Keratinocyte (primary cell): Measurements from ENCODE around the gene OTOG. TPM values are rescaled to one million over a fixed set of nuclear protein-coding genes. Genes with fewer than 3 reads are reported as not detected.

Experiments
- DNase-seq: peaks from one replicate; pipeline ENCODE4 v3.0.0-alpha.2; 2011; ENCODE audit warnings: low read depth, missing footprints, low spot score
- FAIRE-seq: peaks from 2 replicates; lab custom pipeline; 2011; peaks lifted over from hg19 to GRCh38; lab: Jason Lieb, UNC
- H2AFZ ChIP-seq: 2 replicates; pipeline ENCODE4 v1.6.0; 2012; ENCODE audit warnings: low read length, control low read depth, inconsistent platforms; ENCODE audit not compliant: control insufficient read depth
- H3K27ac ChIP-seq: 2 replicates; pipeline ENCODE4 v1.5.1; 2011; ENCODE audit warnings: low read length; ENCODE audit not compliant: control insufficient read depth, insufficient read depth
- H3K27me3 ChIP-seq: 3 replicates; pipeline ENCODE4 v1.6.0; 2011; ENCODE audit warnings: low read length; ENCODE audit not compliant: control insufficient read depth, insufficient read depth; ENCODE audit errors: extremely low read depth
- H3K36me3 ChIP-seq, 2 experiments: 2 replicates in 1 of 2; 3 replicates in 1 of 2; pipeline ENCODE4 v1.5.1; 2011; ENCODE audit warnings: low read length in 2 of 2, mild to moderate bottlenecking in 1 of 2; ENCODE audit not compliant: control insufficient read depth in 2 of 2, insufficient read depth in 2 of 2; ENCODE audit errors: extremely low read depth in 1 of 2
- H3K4me1 ChIP-seq: 3 replicates; pipeline ENCODE4 v1.5.1; 2011; ENCODE audit warnings: low read length; ENCODE audit not compliant: control insufficient read depth, insufficient read depth; ENCODE audit errors: extremely low read depth
- H3K4me2 ChIP-seq: 3 replicates; pipeline ENCODE4 v1.6.0; 2011; ENCODE audit warnings: low read depth, low read length; ENCODE audit not compliant: control insufficient read depth, insufficient read depth; ENCODE audit errors: extremely low read depth
- H3K4me3 ChIP-seq, 3 experiments: fragments of 200-600 bp in 1 of 3; sonication (generic) in 1 of 3; 2 replicates in 2 of 3; 3 replicates in 1 of 3; pipeline ENCODE4 v1.5.1; 2011 to 2016; ENCODE audit warnings: low read length in 3 of 3, mild to moderate bottlenecking in 3 of 3, control low read depth in 2 of 3, inconsistent platforms in 1 of 3, low read depth in 1 of 3, mixed read lengths in 1 of 3, mixed run types in 1 of 3, moderate library complexity in 1 of 3; ENCODE audit not compliant: control insufficient read depth in 2 of 3, insufficient read depth in 2 of 3; ENCODE audit errors: extremely low read depth in 1 of 3
- H3K79me2 ChIP-seq: 2 replicates; pipeline ENCODE4 v1.6.0; 2012; ENCODE audit warnings: low read length; ENCODE audit not compliant: control insufficient read depth, insufficient read depth
- H3K9ac ChIP-seq: 3 replicates; pipeline ENCODE4 v1.6.0; 2011; ENCODE audit warnings: low read length; ENCODE audit not compliant: control insufficient read depth, insufficient read depth; ENCODE audit errors: extremely low read depth
- H3K9me1 ChIP-seq: 3 replicates; pipeline ENCODE4 v1.6.0; 2011; ENCODE audit warnings: low read length; ENCODE audit not compliant: control insufficient read depth, insufficient read depth; ENCODE audit errors: extremely low read depth
- H3K9me3 ChIP-seq: 2 replicates; pipeline ENCODE4 v1.5.1; 2012; ENCODE audit warnings: low read depth, low read length; ENCODE audit not compliant: control insufficient read depth
- H4K20me1 ChIP-seq: 3 replicates; pipeline ENCODE4 v1.6.0; 2011; ENCODE audit warnings: low read length; ENCODE audit not compliant: control insufficient read depth, insufficient read depth; ENCODE audit errors: extremely low read depth
- EZH2 ChIP-seq: IDR thresholded peaks from one replicate; pipeline ENCODE4 v1.6.1; 2012; ENCODE audit warnings: inconsistent platforms, mild to moderate bottlenecking, low read length, moderate library complexity
- dilution Hi-C: fragments of 300-500 bp; cut with MboI; formaldehyde crosslinking; loops from one replicate; pipeline ENCODE4 v1.7.0; 2020; ENCODE audit warnings: low sequenced_read_pairs; ENCODE audit not compliant: extremely low pct_ligation_motif_present
- polyA plus RNA-seq, 5 experiments: library from polyadenylated mRNA; depleted of rRNA in 3 of 5; stranded (reverse) in 3 of 5; stranded (forward) in 1 of 5; unstranded in 1 of 5; fragments of >200 nt; gene quantifications; 1 replicate in 1 of 5; 2 replicates in 3 of 5; 3 replicates in 1 of 5; pipeline versions ENCODE4 v1.2.1 to v1.2.3, GENCODE V29; 2011 to 2012; ENCODE audit warnings: missing spikeins in 2 of 5, low read depth in 1 of 5, low replicate concordance in 1 of 5
- TF ChIP-seq, protein P1 (sequence below), 3 experiments: IDR thresholded peaks in 1 of 3; conservative IDR thresholded peaks in 1 of 3; optimal IDR thresholded peaks in 1 of 3; 2 replicates in 2 of 3; 3 replicates in 1 of 3; pipeline versions ENCODE3 to v1.5.1; 2011; ENCODE audit warnings: low read length in 3 of 3, mild to moderate bottlenecking in 3 of 3, moderate library complexity in 2 of 3, control low read depth in 1 of 3, inconsistent platforms in 1 of 3; ENCODE audit not compliant: insufficient read depth in 2 of 3; ENCODE audit errors: extremely low read depth in 1 of 3

OTOG gene
- polyA plus RNA-seq, 1 donor (not counting 4 experiments of a cell fraction or from before 2014, with no cell fraction given): not detected

DNA sequence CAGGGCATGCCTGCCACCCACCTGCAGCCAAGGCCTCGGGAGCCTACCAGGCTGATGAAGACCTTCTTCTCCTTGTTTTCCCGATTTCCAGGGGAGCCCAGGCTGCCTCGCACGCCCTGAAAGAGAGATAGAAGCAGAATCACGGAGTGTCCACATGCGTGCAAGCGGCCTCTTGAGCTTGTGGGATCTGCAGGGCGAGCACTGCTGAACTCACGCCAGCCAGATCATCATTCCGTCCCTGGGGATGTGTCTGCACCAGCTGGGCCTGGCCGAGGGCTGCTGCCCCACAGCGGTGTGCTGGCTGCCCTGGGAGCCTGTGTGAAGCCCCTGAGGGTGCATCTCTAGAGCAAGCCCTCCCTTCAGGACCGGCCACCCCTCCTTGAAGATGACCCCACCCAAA, 20.7 kb upstream of the OTOG start:
- no peak overlapping the region for H3K4me3 ChIP-seq
- H3K9ac ChIP-seq: no peak overlapping the region
- TF ChIP-seq, protein P1, sequence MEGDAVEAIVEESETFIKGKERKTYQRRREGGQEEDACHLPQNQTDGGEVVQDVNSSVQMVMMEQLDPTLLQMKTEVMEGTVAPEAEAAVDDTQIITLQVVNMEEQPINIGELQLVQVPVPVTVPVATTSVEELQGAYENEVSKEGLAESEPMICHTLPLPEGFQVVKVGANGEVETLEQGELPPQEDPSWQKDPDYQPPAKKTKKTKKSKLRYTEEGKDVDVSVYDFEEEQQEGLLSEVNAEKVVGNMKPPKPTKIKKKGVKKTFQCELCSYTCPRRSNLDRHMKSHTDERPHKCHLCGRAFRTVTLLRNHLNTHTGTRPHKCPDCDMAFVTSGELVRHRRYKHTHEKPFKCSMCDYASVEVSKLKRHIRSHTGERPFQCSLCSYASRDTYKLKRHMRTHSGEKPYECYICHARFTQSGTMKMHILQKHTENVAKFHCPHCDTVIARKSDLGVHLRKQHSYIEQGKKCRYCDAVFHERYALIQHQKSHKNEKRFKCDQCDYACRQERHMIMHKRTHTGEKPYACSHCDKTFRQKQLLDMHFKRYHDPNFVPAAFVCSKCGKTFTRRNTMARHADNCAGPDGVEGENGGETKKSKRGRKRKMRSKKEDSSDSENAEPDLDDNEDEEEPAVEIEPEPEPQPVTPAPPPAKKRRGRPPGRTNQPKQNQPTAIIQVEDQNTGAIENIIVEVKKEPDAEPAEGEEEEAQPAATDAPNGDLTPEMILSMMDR (optimal IDR thresholded peaks at IDR 0.05 in 1 of 3, IDR thresholded peaks at IDR 0.05 in 1 of 3, conservative IDR thresholded peaks at IDR 0.05 in 1 of 3; ENCODE audit: extremely low read depth in 1 of 3, insufficient read depth in 2 of 3, low read length in 3 of 3): no peak
- TF ChIP-seq EZH2: no peak
- H3K27ac ChIP-seq: no peak overlapping the region
- H3K36me3 ChIP-seq: no peaks in the 10 kb centered on the region
- DNase-seq: no peak
- no peak for FAIRE-seq
- no peak overlapping the region for H3K4me2 ChIP-seq
- no peaks in the 10 kb centered on the region for H3K4me1 ChIP-seq
- dilution Hi-C loops: no loop called here
- no peaks in the 10 kb centered on the region for H3K79me2 ChIP-seq
- no peak overlapping the region for H2AFZ ChIP-seq
- no peaks in the 10 kb centered on the region for H4K20me1 ChIP-seq
- peaks cover 11% of the 10 kb centered on the region for H3K27me3 ChIP-seq
- H3K9me3 ChIP-seq: no peaks in the 10 kb centered on the region
- H3K9me1 ChIP-seq: no peaks in the 10 kb centered on the region

DNA sequence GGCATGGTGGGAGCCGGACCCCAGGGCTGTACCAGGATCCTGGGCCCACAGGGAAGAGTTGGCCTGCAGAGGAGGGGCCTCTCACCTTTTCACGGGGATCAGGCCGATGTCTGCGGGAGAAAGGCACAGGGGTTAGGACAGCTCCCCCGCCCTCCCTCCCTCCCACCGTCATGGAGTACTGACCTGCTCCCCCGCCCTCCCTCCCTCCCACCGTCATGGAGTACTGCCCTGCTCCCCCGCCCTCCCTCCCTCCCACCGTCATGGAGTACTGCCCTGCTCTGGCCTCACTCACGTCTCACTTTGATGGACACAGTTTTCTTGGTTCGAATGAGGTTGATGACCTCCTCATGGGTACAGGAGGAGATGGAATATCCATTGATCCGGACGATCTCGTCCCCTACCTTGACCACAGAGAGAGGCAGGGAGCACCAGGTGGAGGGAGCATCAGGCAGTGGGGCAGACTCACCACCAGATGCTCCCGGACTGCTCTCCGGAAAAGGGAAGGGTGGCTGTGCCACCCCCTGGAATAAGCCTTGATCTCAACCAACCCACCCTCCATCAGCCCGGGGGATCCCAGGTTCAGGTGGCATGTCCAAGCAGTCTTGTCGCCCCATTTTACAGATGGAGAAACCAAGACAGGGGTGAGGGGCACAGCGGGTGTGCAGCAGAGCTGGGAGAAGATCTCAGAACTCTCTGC, 20.0 kb upstream of the OTOG start:
- no peak overlapping the region for H3K4me3 ChIP-seq
- H3K27me3 ChIP-seq: peaks cover 11% of the 10 kb centered on the region
- no peak overlapping the region for H3K27ac ChIP-seq
- no peaks in the 10 kb centered on the region for H3K9me3 ChIP-seq
- DNase-seq (no peak), FAIRE-seq (no peak)
- TF ChIP-seq EZH2: no peak
- TF ChIP-seq, protein P1 (optimal IDR thresholded peaks at IDR 0.05 in 1 of 3, IDR thresholded peaks at IDR 0.05 in 1 of 3, conservative IDR thresholded peaks at IDR 0.05 in 1 of 3; ENCODE audit: extremely low read depth in 1 of 3, insufficient read depth in 2 of 3, low read length in 3 of 3): no peak
- no peaks in the 10 kb centered on the region for H3K9me1 ChIP-seq
- H3K4me1 ChIP-seq: no peaks in the 10 kb centered on the region
- H3K4me2 ChIP-seq: no peak overlapping the region
- no peak overlapping the region for H3K9ac ChIP-seq
- no peaks in the 10 kb centered on the region for H3K79me2 ChIP-seq
- H2AFZ ChIP-seq: no peak overlapping the region
- H3K36me3 ChIP-seq: no peaks in the 10 kb centered on the region
- H4K20me1 ChIP-seq: no peaks in the 10 kb centered on the region
- dilution Hi-C loops: no loop called here
